Renal pelvis (tissue), 4 donors: ENCODE measurements around the gene IFFO2. TPM values are rescaled to one million over a fixed set of nuclear protein-coding genes. Genes with fewer than 3 reads are reported as not detected.

Experiments
- DNase-seq: peaks from one replicate; pipeline ENCODE4 v3.0.0-alpha.2; 2013
- polyA plus RNA-seq, 3 donors: library from polyadenylated mRNA; unstranded; fragments of 120-200 nt; gene quantifications; one replicate each; pipeline ENCODE4 v1.2.1, GENCODE V29; 2013; ENCODE audit not compliant: insufficient read length in 3 of 3

Gene IFFO2
- polyA plus RNA-seq, 3 donors, result 27.9 to 31.4 (median 29.8) TPM

GRCh38 chr1:18939398-18940302 is 16.8 kb downstream of the IFFO2 start:
- DNase-seq, result no peak

- DNase-seq, result no peak
Observed at GRCh38 chr1:18938707-18939070, 17.8 kb downstream of the IFFO2 start.

- DNase-seq, result no peak
Observed at GRCh38 chr1:18938008-18938706, 18.3 kb downstream of the IFFO2 start.

GRCh38 chr1:18937539-18937938 is 18.9 kb downstream of the IFFO2 start:
- no peak for DNase-seq

- DNase-seq, result no peak
Observed at GRCh38 chr1:18936814-18937481, 19.5 kb downstream of the IFFO2 start.

GRCh38 chr1:18936471-18936813 is 20.0 kb downstream of the IFFO2 start:
- DNase-seq, result no peak

GRCh38 chr1:18934205-18935000 is 22.1 kb downstream of the IFFO2 start:
- DNase-seq, result no peak

- no peak for DNase-seq
Observed at GRCh38 chr1:18932879-18933278, 23.6 kb downstream of the IFFO2 start.

- no peak for DNase-seq
Observed at GRCh38 chr1:18932387-18932786, 24.1 kb downstream of the IFFO2 start.

- no peak for DNase-seq
Observed at GRCh38 chr1:18931730-18932129, 24.7 kb downstream of the IFFO2 start.

GRCh38 chr1:18929686-18930085 is 26.8 kb downstream of the IFFO2 start:
- DNase-seq, result no peak

GRCh38 chr1:18928985-18929384 is 27.5 kb downstream of the IFFO2 start:
- no peak for DNase-seq

- DNase-seq, result no peak
Observed at GRCh38 chr1:18928406-18928805, 28.1 kb downstream of the IFFO2 start.

GRCh38 chr1:18927654-18928272 is 28.7 kb downstream of the IFFO2 start:
- no peak for DNase-seq

- DNase-seq, result no peak
Observed at GRCh38 chr1:18927082-18927653, 29.3 kb downstream of the IFFO2 start.

GRCh38 chr1:18926315-18927081 is 30.0 kb downstream of the IFFO2 start:
- no peak for DNase-seq

- no peak for DNase-seq
Observed at GRCh38 chr1:18925279-18925678, 31.2 kb downstream of the IFFO2 start.

- DNase-seq, result no peak
Observed at GRCh38 chr1:18924221-18924691, 32.2 kb downstream of the IFFO2 start.

- peak; percentile 80 for DNase-seq
Observed at GRCh38 chr1:18923756-18924211, 32.7 kb downstream of the IFFO2 start.
